ENCODE measurements around the gene DENND4A. TPM values are rescaled to one million over a fixed set of nuclear protein-coding genes. Genes with fewer than 3 reads are reported as not detected.

The DENND4A gene
- total RNA-seq (10 to 100 TPM; 19.2 to 27.0 (median 20.0) TPM), polyA plus RNA-seq (3.9 TPM)
- long read RNA-seq, donor 1, partial matches to known transcripts: 3 of 7 reads
- long read RNA-seq, donor 1, other reads (novel, unspliced or antisense): 4 of 7 reads
- long read RNA-seq, donor 2, partial matches to known transcripts: 0 of 2 reads
- long read RNA-seq, donor 2, other reads (novel, unspliced or antisense): 2 of 2 reads
- long read RNA-seq, donor 3, partial matches to known transcripts: 14 of 18 reads
- long read RNA-seq, donor 3, other reads (novel, unspliced or antisense): 4 of 18 reads
- long read RNA-seq, donor 4, partial matches to known transcripts: 1 of 2 reads
- long read RNA-seq, donor 4, other reads (novel, unspliced or antisense): 1 of 2 reads

GRCh38 chr15:65792138-65792987 is at the start of gene DENND4A:
Gene DENND4A, minus strand, starts transcription at chr15:65792293. Its CDS starts 35,843 bp downstream, at chr15:65756450.
- Histone ChIP-seq H3K27ac (ENCODE audit: low read length) (peak within 1 kb of the TSS; percentile 99), H3K27me3 (ENCODE audit: control insufficient read depth, insufficient read depth) (no peaks in the 10 kb centered on the region), H3K9me3 (ENCODE audit: control insufficient read depth, low read length) (no peaks in the 10 kb centered on the region), H3K4me3 (ENCODE audit: low read length) (peak within 1 kb of the TSS; percentile 90), H3K4me1 (ENCODE audit: control insufficient read depth, insufficient read depth, low read length) (no peaks in the 10 kb centered on the region)
- peak; percentile 98 for ATAC-seq
- WGBS: under 1% methylated on average over 63 of the region's 63 CpGs
- intact Hi-C loops (cut with DNase I): loop anchor here in 1 of 4 donors (10.0 kb wide), 1 partner anchor 72 kb away; the partner anchor contains the start of gene RAB11A
- peak; percentile 98 to 99 (median 99) for DNase-seq

GRCh38 chr15:65841121-65841930 is 49.2 kb upstream of the DENND4A start:
- H3K27me3 ChIP-seq (ENCODE audit: control insufficient read depth, insufficient read depth): no peaks in the 10 kb centered on the region
- WGBS: 36% methylated on average over 11 of the region's 11 CpGs
- no peaks in the 10 kb centered on the region for H3K9me3 ChIP-seq (ENCODE audit: control insufficient read depth, low read length)
- H3K27ac ChIP-seq (ENCODE audit: low read length): peak overlapping the region; percentile 52
- H3K4me3 ChIP-seq (ENCODE audit: low read length): no peak overlapping the region
- H3K4me1 ChIP-seq (ENCODE audit: control insufficient read depth, insufficient read depth, low read length): no peaks in the 10 kb centered on the region
- intact Hi-C loops (cut with DNase I): no loop called here
- ATAC-seq: peak; percentile 71
- peak in 2 of 3 donors; percentile 57 to 74 for DNase-seq

- intact Hi-C loops (cut with DNase I): no loop called here
- ATAC-seq: no peak
- H3K27ac ChIP-seq (ENCODE audit: low read length): no peak overlapping the region
- no peaks in the 10 kb centered on the region for H3K27me3 ChIP-seq (ENCODE audit: control insufficient read depth, insufficient read depth)
- DNase-seq: no peak
- H3K4me1 ChIP-seq (ENCODE audit: control insufficient read depth, insufficient read depth, low read length): peaks cover 3% of the 10 kb centered on the region
- 85% methylated on average over 4 of the region's 4 CpGs for WGBS
- H3K9me3 ChIP-seq (ENCODE audit: control insufficient read depth, low read length): no peaks in the 10 kb centered on the region
- no peak overlapping the region for H3K4me3 ChIP-seq (ENCODE audit: low read length)
Observed at GRCh38 chr15:65839985-65840384, 47.9 kb upstream of the DENND4A start.

- Histone ChIP-seq H3K27ac (ENCODE audit: low read length) (no peak overlapping the region), H3K4me3 (ENCODE audit: low read length) (no peak overlapping the region), H3K27me3 (ENCODE audit: control insufficient read depth, insufficient read depth) (no peaks in the 10 kb centered on the region), H3K4me1 (ENCODE audit: control insufficient read depth, insufficient read depth, low read length) (peaks cover 3% of the 10 kb centered on the region), H3K9me3 (ENCODE audit: control insufficient read depth, low read length) (no peaks in the 10 kb centered on the region)
- no peak for ATAC-seq
- intact Hi-C loops (cut with DNase I): no loop called here
- 79% methylated on average over 5 of the region's 5 CpGs for WGBS
- no peak for DNase-seq
Observed at GRCh38 chr15:65839354-65839901, 47.3 kb upstream of the DENND4A start.

- WGBS: 71% methylated on average over 6 of the region's 6 CpGs
- Histone ChIP-seq H3K27me3 (ENCODE audit: control insufficient read depth, insufficient read depth) (no peaks in the 10 kb centered on the region), H3K27ac (ENCODE audit: low read length) (no peak overlapping the region), H3K9me3 (ENCODE audit: control insufficient read depth, low read length) (no peaks in the 10 kb centered on the region), H3K4me3 (ENCODE audit: low read length) (no peak overlapping the region), H3K4me1 (ENCODE audit: control insufficient read depth, insufficient read depth, low read length) (peaks cover 6% of the 10 kb centered on the region)
- DNase-seq (no peak), ATAC-seq (no peak)
- intact Hi-C loops (cut with DNase I): no loop called here
Observed at GRCh38 chr15:65837301-65838294, 45.5 kb upstream of the DENND4A start.

- Histone ChIP-seq H3K27me3 (ENCODE audit: control insufficient read depth, insufficient read depth) (no peaks in the 10 kb centered on the region), H3K9me3 (ENCODE audit: control insufficient read depth, low read length) (no peaks in the 10 kb centered on the region), H3K4me3 (ENCODE audit: low read length) (no peak overlapping the region), H3K4me1 (ENCODE audit: control insufficient read depth, insufficient read depth, low read length) (peaks cover 6% of the 10 kb centered on the region), H3K27ac (ENCODE audit: low read length) (no peak overlapping the region)
- intact Hi-C loops (cut with DNase I): no loop called here
- DNase-seq (no peak), ATAC-seq (no peak)
- 92% methylated on average over 4 of the region's 4 CpGs for WGBS
Observed at GRCh38 chr15:65836665-65837064, 44.6 kb upstream of the DENND4A start.

GRCh38 chr15:65835447-65835846 is 43.4 kb upstream of the DENND4A start:
- DNase-seq (no peak), ATAC-seq (no peak)
- 60% methylated on average over 4 of the region's 4 CpGs for WGBS
- Histone ChIP-seq H3K4me1 (ENCODE audit: control insufficient read depth, insufficient read depth, low read length) (peaks cover 6% of the 10 kb centered on the region), H3K27me3 (ENCODE audit: control insufficient read depth, insufficient read depth) (no peaks in the 10 kb centered on the region), H3K4me3 (ENCODE audit: low read length) (no peak overlapping the region), H3K9me3 (ENCODE audit: control insufficient read depth, low read length) (no peaks in the 10 kb centered on the region), H3K27ac (ENCODE audit: low read length) (no peak overlapping the region)
- intact Hi-C loops (cut with DNase I): no loop called here

GRCh38 chr15:65834603-65835282 is 42.6 kb upstream of the DENND4A start:
- Histone ChIP-seq H3K4me1 (ENCODE audit: control insufficient read depth, insufficient read depth, low read length) (peaks cover 6% of the 10 kb centered on the region), H3K27me3 (ENCODE audit: control insufficient read depth, insufficient read depth) (no peaks in the 10 kb centered on the region), H3K4me3 (ENCODE audit: low read length) (no peak overlapping the region), H3K9me3 (ENCODE audit: control insufficient read depth, low read length) (no peaks in the 10 kb centered on the region), H3K27ac (ENCODE audit: low read length) (no peak overlapping the region)
- WGBS: 95% methylated on average over 8 of the region's 8 CpGs
- DNase-seq: no peak
- no peak for ATAC-seq
- intact Hi-C loops (cut with DNase I): no loop called here

- 53% methylated on average over 4 of the region's 4 CpGs for WGBS
- intact Hi-C loops (cut with DNase I): no loop called here
- Histone ChIP-seq H3K4me1 (ENCODE audit: control insufficient read depth, insufficient read depth, low read length) (peaks cover 6% of the 10 kb centered on the region), H3K4me3 (ENCODE audit: low read length) (no peak overlapping the region), H3K27me3 (ENCODE audit: control insufficient read depth, insufficient read depth) (no peaks in the 10 kb centered on the region), H3K27ac (ENCODE audit: low read length) (peak overlapping the region; percentile 70), H3K9me3 (ENCODE audit: control insufficient read depth, low read length) (no peaks in the 10 kb centered on the region)
- DNase-seq: peak in 2 of 3 donors; percentile 19 to 51
- no peak for ATAC-seq
Observed at GRCh38 chr15:65833501-65834205, 41.6 kb upstream of the DENND4A start.
